ENCODE data around the gene CAMK2A. TPM values are rescaled to one million over a fixed set of nuclear protein-coding genes. Genes with fewer than 3 reads are reported as not detected.

The CAMK2A gene
- total RNA-seq, 4 donors from 2014 or later: 0.20 to 2.4 (median 1.3) TPM

GRCh38 chr5:150286820-150287219 lies 2.8 kb downstream of the CAMK2A start:
- TF ChIP-seq, protein P1, sequence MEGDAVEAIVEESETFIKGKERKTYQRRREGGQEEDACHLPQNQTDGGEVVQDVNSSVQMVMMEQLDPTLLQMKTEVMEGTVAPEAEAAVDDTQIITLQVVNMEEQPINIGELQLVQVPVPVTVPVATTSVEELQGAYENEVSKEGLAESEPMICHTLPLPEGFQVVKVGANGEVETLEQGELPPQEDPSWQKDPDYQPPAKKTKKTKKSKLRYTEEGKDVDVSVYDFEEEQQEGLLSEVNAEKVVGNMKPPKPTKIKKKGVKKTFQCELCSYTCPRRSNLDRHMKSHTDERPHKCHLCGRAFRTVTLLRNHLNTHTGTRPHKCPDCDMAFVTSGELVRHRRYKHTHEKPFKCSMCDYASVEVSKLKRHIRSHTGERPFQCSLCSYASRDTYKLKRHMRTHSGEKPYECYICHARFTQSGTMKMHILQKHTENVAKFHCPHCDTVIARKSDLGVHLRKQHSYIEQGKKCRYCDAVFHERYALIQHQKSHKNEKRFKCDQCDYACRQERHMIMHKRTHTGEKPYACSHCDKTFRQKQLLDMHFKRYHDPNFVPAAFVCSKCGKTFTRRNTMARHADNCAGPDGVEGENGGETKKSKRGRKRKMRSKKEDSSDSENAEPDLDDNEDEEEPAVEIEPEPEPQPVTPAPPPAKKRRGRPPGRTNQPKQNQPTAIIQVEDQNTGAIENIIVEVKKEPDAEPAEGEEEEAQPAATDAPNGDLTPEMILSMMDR (IDR thresholded peaks at IDR 0.05): peak in 1 of 5 experiments; percentile 4
- no peak for TF ChIP-seq EP300 (IDR thresholded peaks at IDR 0.05)
- 74 to 78% methylated on average over 5 of the region's 5 CpGs for WGBS, 2 donors
- H3K27ac ChIP-seq: no peak overlapping the region
- DNase-seq (ENCODE audit: low spot score in 2 of 2): no peak
- no peak overlapping the region for H3K4me3 ChIP-seq
- H3K36me3 ChIP-seq: no peaks in the 10 kb centered on the region
- H3K4me1 ChIP-seq: no peaks in the 10 kb centered on the region
- H3K9me3 ChIP-seq: no peaks in the 10 kb centered on the region
- no peaks in the 10 kb centered on the region for H3K27me3 ChIP-seq

GRCh38 chr5:150285114-150285513 lies 4.5 kb downstream of the CAMK2A start:
- TF ChIP-seq EP300 (IDR thresholded peaks at IDR 0.05) (no peak), POLR2A (IDR thresholded peaks at IDR 0.05) (no peak)
- TF ChIP-seq, protein P1 (IDR thresholded peaks at IDR 0.05): no peak
- Histone ChIP-seq H3K4me1 (no peaks in the 10 kb centered on the region), H3K27ac (no peak overlapping the region), H3K9me3 (no peaks in the 10 kb centered on the region), H3K4me3 (no peak overlapping the region), H3K36me3 (no peaks in the 10 kb centered on the region), H3K27me3 (no peaks in the 10 kb centered on the region)
- no peak for DNase-seq (ENCODE audit: low spot score in 2 of 2)
- WGBS, 2 donors: 95 to 98% methylated on average over 7 of the region's 7 CpGs

DNA sequence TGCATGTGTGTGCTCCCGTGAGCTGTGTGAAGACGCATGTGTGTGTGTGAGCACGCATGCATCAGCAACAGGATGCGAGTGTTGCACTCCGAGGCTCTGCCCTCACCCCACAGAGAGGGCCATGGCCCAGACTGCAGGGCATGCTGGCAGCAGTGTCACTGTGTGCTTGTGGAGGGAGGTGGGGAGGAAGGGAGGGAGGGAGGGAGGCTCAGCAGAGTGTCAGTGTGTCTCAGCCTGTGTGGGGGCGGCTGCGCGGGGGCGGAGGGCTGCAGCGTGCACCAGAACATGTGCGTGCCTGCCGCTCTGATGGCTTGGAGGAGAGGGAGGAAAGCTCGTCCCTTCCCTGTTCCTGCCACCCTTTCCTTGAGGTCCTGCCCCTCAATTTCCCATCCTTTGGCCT lies 5.3 kb downstream of the CAMK2A start:
- TF ChIP-seq EP300 (IDR thresholded peaks at IDR 0.05) (no peak), POLR2A (IDR thresholded peaks at IDR 0.05) (no peak)
- TF ChIP-seq, protein P1 (IDR thresholded peaks at IDR 0.05): no peak
- 38 to 69% methylated on average over 12 of the region's 13 CpGs for WGBS, 2 donors
- Histone ChIP-seq H3K9me3 (no peaks in the 10 kb centered on the region), H3K36me3 (no peaks in the 10 kb centered on the region), H3K27ac (no peak overlapping the region), H3K4me1 (no peaks in the 10 kb centered on the region), H3K27me3 (no peaks in the 10 kb centered on the region), H3K4me3 (no peak overlapping the region)
- no peak for DNase-seq (ENCODE audit: low spot score in 2 of 2)

- H3K27ac ChIP-seq: no peak overlapping the region
- H3K9me3 ChIP-seq: no peaks in the 10 kb centered on the region
- H3K36me3 ChIP-seq: no peaks in the 10 kb centered on the region
- TF ChIP-seq EP300 (IDR thresholded peaks at IDR 0.05): no peak
- TF ChIP-seq, protein P1 (IDR thresholded peaks at IDR 0.05): no peak
- TF ChIP-seq POLR2A (IDR thresholded peaks at IDR 0.05): no peak
- H3K27me3 ChIP-seq: no peaks in the 10 kb centered on the region
- no peak for DNase-seq (ENCODE audit: low spot score in 2 of 2)
- WGBS, 2 donors: 78 to 97% methylated on average over 3 of the region's 3 CpGs
- no peak overlapping the region for H3K4me3 ChIP-seq
- no peaks in the 10 kb centered on the region for H3K4me1 ChIP-seq
Observed at GRCh38 chr5:150283904-150284303, 5.7 kb downstream of the CAMK2A start.

- Histone ChIP-seq H3K4me3 (no peak overlapping the region), H3K4me1 (no peaks in the 10 kb centered on the region), H3K27ac (no peak overlapping the region), H3K9me3 (no peaks in the 10 kb centered on the region), H3K27me3 (no peaks in the 10 kb centered on the region), H3K36me3 (no peaks in the 10 kb centered on the region)
- no peak for DNase-seq (ENCODE audit: low spot score in 2 of 2)
- TF ChIP-seq, protein P1 (IDR thresholded peaks at IDR 0.05): no peak
- TF ChIP-seq POLR2A (IDR thresholded peaks at IDR 0.05) (no peak), EP300 (IDR thresholded peaks at IDR 0.05) (no peak)
- 58 to 68% methylated on average over 8 of the region's 8 CpGs for WGBS, 2 donors
Observed at GRCh38 chr5:150281987-150282386, 7.6 kb downstream of the CAMK2A start.

Measured in tibial nerve (tissue), 4 donors.